ENCODE measurements around the gene NUPR1. TPM values are rescaled to one million over a fixed set of nuclear protein-coding genes. Genes with fewer than 3 reads are reported as not detected.

The NUPR1 gene
- total RNA-seq, 1 donor from 2014 or later = 0.63 TPM

DNA sequence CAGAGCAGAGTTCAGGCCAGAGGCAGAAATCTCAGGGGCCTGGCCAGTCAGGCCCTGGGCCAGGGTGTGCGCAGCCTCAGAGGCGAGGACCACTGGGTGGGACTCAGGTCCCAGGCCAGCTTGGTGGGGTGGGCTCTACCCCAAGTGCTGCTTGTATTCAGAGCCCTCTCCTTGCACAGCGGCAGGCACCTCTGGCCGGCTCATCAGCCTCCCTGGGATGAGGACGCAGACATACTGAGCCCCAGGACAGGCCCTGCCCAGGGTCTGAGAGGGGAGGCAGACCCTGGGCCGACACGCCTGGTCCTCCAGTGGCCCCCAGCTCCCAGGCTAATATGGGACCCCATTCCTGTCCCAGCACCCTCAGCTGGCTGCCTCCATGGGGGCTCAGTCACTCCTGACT, 24.5 kb downstream of the NUPR1 start:
- no peaks in the 10 kb centered on the region for H3K36me3 ChIP-seq (ENCODE audit: control insufficient read depth, insufficient read depth, low read length)
- no peak overlapping the region for H3K4me3 ChIP-seq (ENCODE audit: low read depth, low read length)
- no peak for TF ChIP-seq CTCF (IDR thresholded peaks at IDR 0.05; ENCODE audit: insufficient read depth, low read length, poor library complexity, severe bottlenecking)
- no peaks in the 10 kb centered on the region for H3K27me3 ChIP-seq (ENCODE audit: control insufficient read depth, insufficient read depth, low read length)
- no peak for DNase-seq (ENCODE audit: low read depth)

DNA sequence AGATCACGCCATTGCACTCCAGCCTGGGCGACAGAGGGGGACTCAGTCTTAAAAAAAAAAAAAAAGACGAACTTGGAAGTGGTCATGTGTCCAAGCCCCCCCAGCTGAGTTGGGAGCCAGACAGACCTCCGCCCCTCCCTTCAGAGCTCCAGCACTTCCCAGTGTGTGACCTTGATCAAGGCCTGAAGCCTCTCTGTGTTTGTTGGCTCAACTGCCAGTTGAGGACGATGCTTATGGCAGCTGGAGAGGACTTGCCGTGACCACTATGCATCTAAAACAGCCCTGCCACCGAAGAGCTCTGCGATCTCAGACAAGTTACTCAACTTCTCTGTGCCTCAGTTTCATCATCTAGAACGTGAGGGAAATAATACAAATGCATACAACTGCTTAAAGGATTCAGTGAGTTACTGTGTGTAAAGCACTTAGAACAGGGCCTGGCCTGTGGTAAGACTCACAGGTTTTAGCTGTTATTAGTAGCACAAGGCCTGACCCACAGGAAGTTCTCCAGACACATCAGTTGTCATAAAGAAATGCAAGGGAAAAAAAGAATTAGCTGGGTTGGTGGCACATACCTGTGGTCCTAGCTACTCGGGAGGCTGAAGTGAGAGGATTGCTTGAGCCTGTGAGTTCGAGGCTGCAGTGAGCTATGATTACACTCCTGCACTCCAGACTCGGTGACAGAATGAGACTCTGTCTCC, 25.1 kb downstream of the NUPR1 start:
- H3K4me3 ChIP-seq (ENCODE audit: low read depth, low read length) = no peak overlapping the region
- H3K27me3 ChIP-seq (ENCODE audit: control insufficient read depth, insufficient read depth, low read length) = no peaks in the 10 kb centered on the region
- no peak for TF ChIP-seq CTCF (IDR thresholded peaks at IDR 0.05; ENCODE audit: insufficient read depth, low read length, poor library complexity, severe bottlenecking)
- DNase-seq (ENCODE audit: low read depth) = no peak
- no peaks in the 10 kb centered on the region for H3K36me3 ChIP-seq (ENCODE audit: control insufficient read depth, insufficient read depth, low read length)

GRCh38 chr16:28511801-28512789, 26.7 kb downstream of the NUPR1 start:
- no peak overlapping the region for H3K4me3 ChIP-seq (ENCODE audit: low read depth, low read length)
- H3K36me3 ChIP-seq (ENCODE audit: control insufficient read depth, insufficient read depth, low read length) = no peaks in the 10 kb centered on the region
- peaks cover 3% of the 10 kb centered on the region for H3K27me3 ChIP-seq (ENCODE audit: control insufficient read depth, insufficient read depth, low read length)
- no peak for TF ChIP-seq CTCF (IDR thresholded peaks at IDR 0.05; ENCODE audit: insufficient read depth, low read length, poor library complexity, severe bottlenecking)
- DNase-seq (ENCODE audit: low read depth) = no peak

DNA sequence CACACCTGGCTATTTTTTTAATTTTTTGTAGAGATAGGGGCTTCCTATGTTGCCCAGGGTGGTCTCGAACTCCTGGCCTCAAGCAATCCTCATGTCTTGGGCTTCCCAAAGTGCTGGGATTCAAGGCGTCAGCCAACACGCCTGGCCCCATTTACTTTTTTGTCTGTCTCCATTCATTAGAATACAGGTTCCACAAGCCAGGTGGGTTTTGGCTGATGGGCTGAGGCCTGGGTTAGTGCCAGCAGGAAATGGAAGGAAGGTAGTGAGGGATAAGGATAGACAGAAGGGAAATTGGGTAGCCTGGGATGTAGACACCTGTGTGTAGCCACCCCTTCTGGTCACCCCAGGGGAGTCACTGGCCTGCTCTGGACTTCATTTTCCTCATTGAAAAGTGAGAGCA, 27.7 kb downstream of the NUPR1 start:
- Histone ChIP-seq H3K4me3 (ENCODE audit: low read depth, low read length) (no peak overlapping the region), H3K36me3 (ENCODE audit: control insufficient read depth, insufficient read depth, low read length) (no peaks in the 10 kb centered on the region), H3K27me3 (ENCODE audit: control insufficient read depth, insufficient read depth, low read length) (peaks cover 4% of the 10 kb centered on the region)
- no peak for TF ChIP-seq CTCF (IDR thresholded peaks at IDR 0.05; ENCODE audit: insufficient read depth, low read length, poor library complexity, severe bottlenecking)
- DNase-seq (ENCODE audit: low read depth) = no peak

GRCh38 chr16:28505489-28506137, 33.2 kb downstream of the NUPR1 start:
- Histone ChIP-seq H3K36me3 (ENCODE audit: control insufficient read depth, insufficient read depth, low read length) (no peaks in the 10 kb centered on the region), H3K27me3 (ENCODE audit: control insufficient read depth, insufficient read depth, low read length) (peaks cover 11% of the 10 kb centered on the region), H3K4me3 (ENCODE audit: low read depth, low read length) (no peak overlapping the region)
- DNase-seq (ENCODE audit: low read depth) = no peak
- no peak for TF ChIP-seq CTCF (IDR thresholded peaks at IDR 0.05; ENCODE audit: insufficient read depth, low read length, poor library complexity, severe bottlenecking)

All from kidney epithelial cell (primary cell).